Central memory CD4-positive, alpha-beta T cell (primary cell): ENCODE measurements around the gene DGCR6L.
A peak's percentile ranks its signal among the peaks of the same experiment; 100 is the strongest.
"Not testable (repeated sequence)": the region's sequence is repeated elsewhere in the genome, so short reads cannot be mapped to it uniquely, and the experiment has no call there.

Experiments
- DNase-seq: peaks from one replicate; pipeline ENCODE4 v3.0.0; 2022

Gene DGCR6L

DNA sequence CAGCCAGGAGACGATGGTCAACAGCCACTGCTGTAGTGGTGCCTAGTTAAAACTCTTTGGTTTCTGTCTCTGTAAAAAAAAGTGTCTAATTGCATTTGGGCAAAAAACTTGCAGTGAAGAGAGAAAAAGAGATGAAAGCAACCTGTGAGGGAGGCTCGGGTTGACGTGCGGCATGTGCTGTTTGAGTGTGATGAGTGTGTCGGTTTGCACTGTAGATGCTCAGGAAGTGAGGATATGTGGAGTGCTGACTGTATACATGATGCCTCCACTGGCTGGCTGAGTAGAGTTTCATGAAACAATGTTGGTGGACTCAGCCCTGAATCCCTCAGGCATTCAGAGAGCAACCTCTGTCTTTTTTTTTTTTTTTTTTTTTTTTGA lies 4.3 kb upstream of the DGCR6L start:
- peak; percentile 39 for DNase-seq

GRCh38 chr22:20321552-20322211 lies 1.8 kb upstream of the DGCR6L start:
- DNase-seq: not testable (repeated sequence)

DNA sequence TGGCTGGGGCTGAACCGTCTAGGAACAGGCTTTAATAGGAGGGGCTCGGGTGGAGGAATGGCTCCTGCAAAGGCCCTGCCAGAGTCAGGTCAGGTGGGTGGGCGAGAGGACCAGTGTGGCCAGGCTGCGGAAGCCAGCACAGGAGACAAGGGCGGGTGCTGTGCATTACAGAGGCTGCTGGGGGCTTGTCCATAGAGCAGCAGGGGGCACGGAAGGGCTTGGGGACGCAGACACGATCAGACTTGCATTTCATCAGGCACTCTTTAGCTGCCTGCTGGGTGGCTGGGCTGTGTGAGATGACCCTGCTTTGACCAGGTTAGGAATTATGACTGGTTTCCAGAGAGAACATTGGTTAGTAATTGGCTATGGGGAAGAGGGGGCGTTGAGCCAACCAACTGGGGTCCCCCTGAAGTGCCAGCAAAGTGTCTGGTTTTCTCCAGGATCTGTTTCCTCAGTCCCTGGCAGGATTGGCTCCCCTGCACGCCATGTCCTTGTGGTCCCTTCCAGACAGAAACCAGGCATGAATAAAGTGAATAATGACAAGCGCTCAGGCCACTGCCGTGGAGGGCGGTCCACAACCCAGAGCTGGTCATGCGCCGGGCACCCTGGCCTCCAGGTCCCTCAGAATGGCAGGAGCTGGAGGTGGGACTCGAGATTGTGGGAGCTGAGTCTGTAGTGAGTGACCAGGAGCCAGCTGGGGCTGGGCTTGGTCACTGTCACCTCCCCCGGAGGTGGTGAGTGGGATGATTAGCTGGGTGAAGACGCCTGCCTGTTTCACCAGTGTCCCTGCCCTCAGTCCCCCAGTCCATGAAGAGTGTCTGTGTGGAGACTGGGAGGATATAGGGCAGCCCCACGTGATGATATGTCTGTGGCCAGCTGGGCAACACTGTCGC lies 1.0 kb upstream of the DGCR6L start:
- DNase-seq: not testable (repeated sequence)

GRCh38 chr22:20319041-20319744 lies 667 bp downstream of the DGCR6L start:
- DNase-seq: no peak

DNA sequence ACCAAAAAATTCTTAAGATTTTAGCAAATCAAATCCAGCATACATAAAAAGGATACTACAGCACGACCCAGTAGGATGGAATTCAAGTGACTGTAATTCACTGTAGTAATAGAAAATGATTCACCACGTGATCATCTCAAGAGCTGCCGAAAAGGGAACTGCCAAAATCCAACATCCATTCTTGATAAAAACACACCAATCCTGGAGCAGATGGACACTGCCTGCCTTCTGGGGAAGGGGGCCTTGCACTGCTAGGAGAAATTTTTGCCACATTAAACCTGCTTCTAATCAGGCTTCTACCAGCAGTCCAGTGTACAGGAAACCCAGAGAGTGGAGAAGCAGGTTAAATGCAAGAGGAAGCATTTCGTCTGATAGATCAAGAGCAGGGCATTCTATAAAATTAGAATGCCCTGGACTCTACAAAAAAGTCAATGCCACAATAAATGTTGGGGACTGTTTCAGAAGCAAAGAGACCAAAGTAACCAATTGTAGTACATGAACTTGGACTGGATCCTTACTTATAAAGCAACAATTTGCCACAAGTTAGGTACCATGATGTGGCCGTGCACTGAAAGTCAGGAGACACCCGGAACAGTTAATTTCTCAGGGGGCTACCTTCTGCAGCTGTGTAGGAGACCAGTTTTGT lies 1.7 kb downstream of the DGCR6L start:
- not testable (repeated sequence) for DNase-seq

GRCh38 chr22:20317402-20318042 lies 2.3 kb downstream of the DGCR6L start:
- DNase-seq: not testable (repeated sequence)

- no peak for DNase-seq
These were observed 2.9 kb downstream of the DGCR6L start for GRCh38 chr22:20316844-20317401.

DNA sequence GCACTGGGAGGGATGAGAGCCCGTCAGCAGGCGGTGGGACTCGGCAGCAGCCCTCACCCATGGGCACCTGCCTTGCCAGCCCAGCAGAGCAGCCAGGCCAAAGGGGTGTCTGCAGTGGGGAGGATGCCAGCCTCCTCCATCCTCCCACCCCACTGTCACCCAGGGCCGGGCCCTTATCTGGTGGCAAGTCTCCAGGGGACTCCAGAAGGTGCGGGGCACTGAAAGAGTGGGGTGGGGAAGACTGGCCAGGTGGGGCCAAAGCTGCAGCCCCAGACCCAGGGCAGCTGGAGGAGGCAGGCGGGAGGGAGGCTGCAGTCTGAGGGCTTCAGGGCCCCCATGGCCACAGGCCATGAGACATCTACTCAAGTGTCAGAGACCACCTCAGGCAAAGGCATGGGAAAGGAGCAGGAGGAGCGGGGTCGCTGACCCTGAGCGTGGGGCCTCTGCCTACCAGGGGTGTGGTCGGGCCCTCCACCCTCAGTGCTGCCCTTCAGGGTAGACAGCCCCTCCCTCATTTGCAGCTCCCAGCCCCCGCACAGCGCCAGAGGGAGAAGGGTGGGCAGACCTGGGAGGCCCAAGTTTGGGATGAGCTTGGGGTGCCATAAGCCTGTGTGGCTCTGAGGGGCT lies 3.5 kb downstream of the DGCR6L start:
- DNase-seq: no peak

DNA sequence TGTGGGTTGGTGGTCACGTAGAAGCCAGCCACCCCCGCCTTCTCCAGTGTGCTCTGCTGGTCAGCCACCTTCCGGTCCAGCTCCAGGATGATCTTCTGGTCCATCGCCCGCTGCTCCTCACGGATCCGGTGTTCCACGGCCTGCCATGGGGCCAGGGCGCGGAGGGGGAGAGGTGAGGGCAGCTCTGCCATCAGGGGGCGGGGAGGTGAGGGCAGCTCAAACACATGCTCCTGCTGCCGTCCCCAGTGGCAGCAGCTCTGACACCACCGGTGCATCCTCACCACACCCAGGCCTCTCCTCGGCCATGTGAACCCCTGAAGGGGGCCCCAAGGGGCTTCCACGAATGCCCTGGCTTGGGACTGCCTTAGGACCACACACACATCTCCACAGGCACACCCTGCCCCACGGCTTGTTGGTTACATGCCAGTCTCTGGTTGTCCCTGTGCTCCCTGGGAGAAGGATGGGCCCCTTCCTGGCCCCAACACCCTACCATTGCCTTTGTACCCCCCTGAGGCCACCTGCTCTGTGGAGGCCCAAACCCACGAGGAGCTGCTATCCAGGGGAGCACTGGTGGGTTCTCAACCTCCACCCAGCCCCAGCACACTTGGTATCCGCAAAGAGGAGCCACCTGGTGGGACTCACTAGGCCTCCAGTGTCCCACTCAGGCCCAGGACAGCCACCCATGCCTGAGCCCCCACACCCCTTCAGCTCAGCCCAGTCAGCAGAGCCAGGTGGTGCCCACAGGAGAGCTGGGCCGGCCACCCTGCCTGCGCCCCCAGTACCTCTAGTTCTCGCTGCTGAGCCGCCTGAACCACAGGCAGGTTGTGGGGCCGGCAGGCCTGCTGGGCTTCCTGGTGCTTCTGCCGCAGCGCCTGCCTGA lies 4.3 kb downstream of the DGCR6L start:
- no peak for DNase-seq

DNA sequence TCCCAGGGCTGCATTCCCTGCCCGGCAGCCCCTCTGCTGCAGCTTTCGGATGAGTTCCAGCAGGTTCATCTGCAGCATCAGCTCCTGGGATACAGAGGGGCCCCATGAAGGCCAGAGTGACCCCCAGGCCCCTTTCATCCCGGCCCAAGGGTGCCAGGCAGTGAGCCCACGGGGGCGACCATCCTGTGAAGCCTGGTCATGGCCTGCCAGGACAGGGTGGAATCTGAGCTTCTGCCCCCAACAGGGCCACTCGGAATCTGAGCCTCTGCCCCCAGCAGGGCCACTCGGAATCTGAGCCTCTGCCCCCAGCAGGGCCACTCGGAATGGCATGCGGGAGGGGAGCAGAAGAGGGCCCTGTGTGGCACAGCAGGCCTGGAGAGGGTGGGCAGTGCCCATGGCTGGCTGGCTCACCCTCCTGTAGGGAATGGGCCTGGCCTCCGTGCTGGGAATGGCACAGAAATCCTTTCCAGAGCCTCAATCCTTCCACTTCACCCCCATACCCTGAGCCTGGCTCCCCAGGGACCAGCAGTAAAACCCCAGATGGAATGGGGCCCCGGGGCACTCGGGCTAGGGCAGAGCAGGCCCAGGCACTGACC lies 5.0 kb downstream of the DGCR6L start:
- not testable (repeated sequence) for DNase-seq

- not testable (repeated sequence) for DNase-seq
These were observed 5.7 kb downstream of the DGCR6L start for GRCh38 chr22:20314206-20314605.

GRCh38 chr22:20313306-20314077 lies 6.4 kb downstream of the DGCR6L start:
- DNase-seq: not testable (repeated sequence)

GRCh38 chr22:20312396-20313191 lies 7.3 kb downstream of the DGCR6L start:
- DNase-seq: no peak

DNA sequence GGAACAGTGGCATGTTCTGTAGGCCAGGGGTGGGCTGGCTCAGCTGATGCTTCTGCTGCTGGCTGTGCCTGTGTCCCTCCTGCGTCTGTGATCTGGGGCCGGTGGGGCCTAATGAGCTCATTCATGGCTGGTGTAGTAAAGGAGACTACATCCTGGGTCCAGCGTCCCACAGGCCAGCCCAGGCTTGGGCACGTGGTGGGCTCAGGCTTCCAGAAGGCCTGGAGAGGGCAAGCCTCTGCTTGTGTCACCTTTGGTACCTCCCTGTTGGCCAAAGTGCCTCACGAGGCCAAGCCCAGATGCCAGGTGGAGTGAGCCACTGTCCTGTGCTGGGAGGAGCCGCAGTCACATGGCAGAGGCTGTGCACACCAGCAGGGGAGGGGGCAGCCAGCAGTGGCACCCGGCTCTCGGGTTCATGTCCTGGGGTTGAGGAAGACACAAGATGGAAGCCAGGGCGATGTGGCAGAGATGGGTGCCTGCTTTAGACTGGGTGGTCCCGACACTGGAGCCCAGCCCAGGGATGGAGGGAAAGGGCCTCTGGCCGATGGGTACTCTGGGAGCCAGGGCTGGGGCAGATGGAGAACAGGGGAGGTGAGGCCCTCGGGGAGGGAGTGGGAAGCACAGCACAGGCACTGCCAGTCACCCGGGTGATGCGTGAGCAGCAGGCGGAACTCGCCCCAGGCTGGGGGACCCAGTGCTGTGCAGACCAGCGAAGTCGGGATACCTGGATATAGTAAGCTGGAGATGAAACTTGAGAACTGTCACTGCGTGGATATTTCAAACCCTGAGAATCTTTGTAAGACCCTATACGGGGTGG lies 8.4 kb downstream of the DGCR6L start:
- not testable (repeated sequence) for DNase-seq

- not testable (repeated sequence) for DNase-seq
These were observed 9.1 kb downstream of the DGCR6L start for GRCh38 chr22:20310773-20311172.

DNA sequence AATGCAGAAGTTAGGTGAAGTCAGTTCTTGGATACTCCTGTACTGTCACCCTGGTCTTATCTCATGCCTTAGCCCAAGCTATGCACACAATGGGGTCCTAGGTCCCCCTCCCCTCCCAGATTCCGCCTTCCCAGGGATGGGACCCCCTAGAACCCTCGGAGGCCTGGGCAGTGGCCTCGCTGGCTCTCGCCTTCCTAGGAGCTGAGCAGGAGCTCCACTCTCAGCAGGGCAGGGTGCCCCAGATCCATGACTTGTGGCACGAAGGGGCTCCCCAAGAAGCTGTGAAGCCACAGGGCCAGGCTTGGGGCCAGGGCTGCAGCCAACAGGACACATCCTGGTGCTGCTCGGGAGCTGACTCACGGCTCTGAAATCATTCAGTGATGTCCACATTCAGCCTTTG lies 9.7 kb downstream of the DGCR6L start:
- DNase-seq: not testable (repeated sequence)
